Measurements from ENCODE around the gene AHI1. TPM values are rescaled to one million over a fixed set of nuclear protein-coding genes. Genes with fewer than 3 reads are reported as not detected.

AHI1 gene
- total and polyA plus RNA-seq, 2 donors (not counting 1 experiment from before 2014, with no cell fraction given): 8.3 to 61.7 TPM

DNA sequence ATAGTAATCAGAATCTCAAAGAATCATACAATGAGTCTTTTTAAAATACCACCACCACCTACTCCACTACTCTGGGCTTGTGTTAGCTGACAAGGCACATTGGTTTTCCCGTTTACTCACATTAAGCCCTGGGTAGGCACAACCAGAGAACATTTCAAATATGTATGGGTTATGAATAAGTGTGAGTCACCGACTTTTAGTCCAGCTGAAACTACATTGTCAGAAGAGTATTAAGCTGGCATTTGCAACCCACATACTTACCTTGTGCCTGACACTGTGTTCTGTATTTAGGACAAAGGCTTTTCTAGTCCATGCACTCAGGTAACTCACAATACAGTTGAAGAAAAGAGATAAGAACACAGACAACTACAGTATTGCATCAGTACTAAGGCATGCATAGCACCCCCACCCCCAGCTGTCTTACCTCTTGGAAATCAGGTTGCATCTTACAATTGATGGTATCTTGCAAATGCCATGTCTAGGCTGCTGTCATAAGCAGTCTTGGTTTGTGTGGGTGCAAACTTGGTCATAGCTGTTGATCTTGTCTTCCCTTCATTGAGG is 40.3 kb upstream of the AHI1 start:
- no peaks in the 10 kb centered on the region for H3K79me2 ChIP-seq (ENCODE audit: control insufficient read depth, insufficient read depth, low read length)
- no peak overlapping the region for H3K4me3 Mint-ChIP-seq
- no peaks in the 10 kb centered on the region for H4K20me1 ChIP-seq (ENCODE audit: control insufficient read depth, insufficient read depth, low read length, poor library complexity, severe bottlenecking)
- DNase-seq (no peak), ATAC-seq (ENCODE audit: low read depth) (no peak)
- no peak overlapping the region for H3K4me3 ChIP-seq (ENCODE audit: control extremely low read depth in 1 of 5, extremely low read depth in 1 of 5, insufficient read depth in 1 of 5, low read depth in 2 of 5, low read length in 4 of 5)
- POLR2A ChIA-PET: no interaction called here
- H3K27ac Mint-ChIP-seq: no peak overlapping the region
- no CpG with 5 or more reads among the region's 2 CpGs for WGBS (ENCODE audit: insufficient coverage)
- no peaks in the 10 kb centered on the region for H3K27me3 ChIP-seq (replicated peaks in 1 of 4; ENCODE audit: control extremely low read depth in 1 of 4, control insufficient read depth in 3 of 4, insufficient read depth in 4 of 4, low read length in 3 of 4)
- peaks cover 1% of the 10 kb centered on the region for H3K9me3 Mint-ChIP-seq (ENCODE audit: insufficient read depth)
- H3K4me1 Mint-ChIP-seq: peaks cover 8% of the 10 kb centered on the region
- peaks cover 0 to 2% (median 0%) of the 10 kb centered on the region in 3 donors for H3K9me3 ChIP-seq (ENCODE audit: control extremely low read depth in 1 of 3, control insufficient read depth in 2 of 3, insufficient read depth in 1 of 3, low read length in 2 of 3)
- H3K27ac ChIP-seq (ENCODE audit: low read length in 2 of 2): no peak overlapping the region
- CTCF ChIA-PET: interaction anchor here (0.9 to 5.2 kb wide), 5 partner anchors 86 to 688 kb away, joined by 3 to 54 read pairs (median 4); no protein-coding TSS in a partner anchor
- H3K36me3 ChIP-seq (replicated peaks in 1 of 2; ENCODE audit: control extremely low read depth in 1 of 2, control insufficient read depth in 1 of 2, extremely low read depth in 1 of 2, insufficient read depth in 2 of 2, low read length in 1 of 2): no peaks in the 10 kb centered on the region
- H3K9ac ChIP-seq (ENCODE audit: low read length): no peak overlapping the region
- no peak overlapping the region for H2AFZ ChIP-seq (ENCODE audit: insufficient read depth, low read depth, low read length, poor library complexity, severe bottlenecking)
- intact Hi-C loops (cut with micrococcal nuclease): no loop called here
- H3K27me3 Mint-ChIP-seq: peaks cover 10% of the 10 kb centered on the region
- TF ChIP-seq EZH2 (IDR thresholded peaks at IDR 0.05; ENCODE audit: borderline replicate concordance, insufficient read depth, low read depth, low read length, poor library complexity, severe bottlenecking): no peak
- TF ChIP-seq, protein P1, sequence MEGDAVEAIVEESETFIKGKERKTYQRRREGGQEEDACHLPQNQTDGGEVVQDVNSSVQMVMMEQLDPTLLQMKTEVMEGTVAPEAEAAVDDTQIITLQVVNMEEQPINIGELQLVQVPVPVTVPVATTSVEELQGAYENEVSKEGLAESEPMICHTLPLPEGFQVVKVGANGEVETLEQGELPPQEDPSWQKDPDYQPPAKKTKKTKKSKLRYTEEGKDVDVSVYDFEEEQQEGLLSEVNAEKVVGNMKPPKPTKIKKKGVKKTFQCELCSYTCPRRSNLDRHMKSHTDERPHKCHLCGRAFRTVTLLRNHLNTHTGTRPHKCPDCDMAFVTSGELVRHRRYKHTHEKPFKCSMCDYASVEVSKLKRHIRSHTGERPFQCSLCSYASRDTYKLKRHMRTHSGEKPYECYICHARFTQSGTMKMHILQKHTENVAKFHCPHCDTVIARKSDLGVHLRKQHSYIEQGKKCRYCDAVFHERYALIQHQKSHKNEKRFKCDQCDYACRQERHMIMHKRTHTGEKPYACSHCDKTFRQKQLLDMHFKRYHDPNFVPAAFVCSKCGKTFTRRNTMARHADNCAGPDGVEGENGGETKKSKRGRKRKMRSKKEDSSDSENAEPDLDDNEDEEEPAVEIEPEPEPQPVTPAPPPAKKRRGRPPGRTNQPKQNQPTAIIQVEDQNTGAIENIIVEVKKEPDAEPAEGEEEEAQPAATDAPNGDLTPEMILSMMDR (IDR thresholded peaks at IDR 0.05): no peak
- H3K4me2 ChIP-seq (replicated peaks; ENCODE audit: low read depth, low read length, poor library complexity, severe bottlenecking): no peak overlapping the region
- H3K4me1 ChIP-seq (ENCODE audit: control insufficient read depth in 2 of 2, insufficient read depth in 2 of 2, low read length in 2 of 2): no peaks in the 10 kb centered on the region

DNA sequence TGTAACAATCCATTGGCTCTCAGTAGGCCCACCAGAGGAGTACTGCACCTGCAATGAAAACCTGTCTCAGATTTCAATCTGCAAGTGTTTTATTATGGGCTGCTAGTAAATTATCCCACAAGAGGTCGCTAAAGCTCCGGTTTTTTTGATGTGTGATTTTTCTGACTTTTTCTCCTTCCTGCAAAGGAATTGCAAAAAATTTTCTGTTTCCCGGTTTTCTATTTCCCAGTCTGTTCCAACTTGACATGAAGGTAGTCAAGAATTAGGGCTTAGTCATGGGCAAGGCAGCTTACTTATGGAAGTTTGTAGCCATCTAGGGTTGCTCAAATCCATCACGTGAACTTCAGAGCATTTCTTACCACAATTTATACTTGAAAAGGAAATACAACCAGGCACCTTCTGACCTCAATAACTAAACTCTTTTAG is 38.5 kb upstream of the AHI1 start:
- peak; percentile 42 for DNase-seq
- no peak overlapping the region for H3K27ac Mint-ChIP-seq
- ATAC-seq (ENCODE audit: low read depth): no peak

More for the DNA sequence above, 38.5 kb upstream of the AHI1 start:
- WGBS (ENCODE audit: insufficient coverage): no CpG with 5 or more reads among the region's 4 CpGs
- Histone ChIP-seq H3K27me3 (replicated peaks in 1 of 4; ENCODE audit: control extremely low read depth in 1 of 4, control insufficient read depth in 3 of 4, insufficient read depth in 4 of 4, low read length in 3 of 4) (no peaks in the 10 kb centered on the region), H3K27ac (ENCODE audit: low read length in 2 of 2) (no peak overlapping the region), H4K20me1 (ENCODE audit: control insufficient read depth, insufficient read depth, low read length, poor library complexity, severe bottlenecking) (no peaks in the 10 kb centered on the region), H3K36me3 (replicated peaks in 1 of 2; ENCODE audit: control extremely low read depth in 1 of 2, control insufficient read depth in 1 of 2, extremely low read depth in 1 of 2, insufficient read depth in 2 of 2, low read length in 1 of 2) (no peaks in the 10 kb centered on the region), H3K79me2 (ENCODE audit: control insufficient read depth, insufficient read depth, low read length) (no peaks in the 10 kb centered on the region), H3K9ac (ENCODE audit: low read length) (no peak overlapping the region), H3K4me3 (ENCODE audit: control extremely low read depth in 1 of 5, extremely low read depth in 1 of 5, insufficient read depth in 1 of 5, low read depth in 2 of 5, low read length in 4 of 5) (no peak overlapping the region), H3K4me1 (ENCODE audit: control insufficient read depth in 2 of 2, insufficient read depth in 2 of 2, low read length in 2 of 2) (no peaks in the 10 kb centered on the region), H3K4me2 (replicated peaks; ENCODE audit: low read depth, low read length, poor library complexity, severe bottlenecking) (no peak overlapping the region), H2AFZ (ENCODE audit: insufficient read depth, low read depth, low read length, poor library complexity, severe bottlenecking) (peak overlapping the region; percentile 21), H3K9me3 (ENCODE audit: control extremely low read depth in 1 of 3, control insufficient read depth in 2 of 3, insufficient read depth in 1 of 3, low read length in 2 of 3) (peaks cover 0 to 4% (median 0%) of the 10 kb centered on the region in 3 donors)
- peaks cover 10% of the 10 kb centered on the region for H3K27me3 Mint-ChIP-seq
- H3K4me1 Mint-ChIP-seq: peaks cover 8% of the 10 kb centered on the region
- POLR2A ChIA-PET: interaction anchor here (0.8 kb wide), 1 partner anchor 753 kb away, joined by 3 read pairs; no protein-coding TSS in a partner anchor
- CTCF ChIA-PET: interaction anchor here (0.6 to 5.2 kb wide), 33 partner anchors 10 to 1016 kb away, joined by 3 to 54 read pairs (median 4); no protein-coding TSS in a partner anchor
- intact Hi-C loops (cut with micrococcal nuclease): loop anchor here (1.0 kb wide), 4 partner anchors 85 to 781 kb away; no protein-coding TSS in a partner anchor
- TF ChIP-seq EZH2 (IDR thresholded peaks at IDR 0.05; ENCODE audit: borderline replicate concordance, insufficient read depth, low read depth, low read length, poor library complexity, severe bottlenecking): no peak
- TF ChIP-seq, protein P1 (IDR thresholded peaks at IDR 0.05): peak; percentile 74
- no peak overlapping the region for H3K4me3 Mint-ChIP-seq
- H3K9me3 Mint-ChIP-seq (ENCODE audit: insufficient read depth): peaks cover 2% of the 10 kb centered on the region

Measured in B cell (primary cell).